ENCODE results near the gene PHOX2A. TPM values are rescaled to one million over a fixed set of nuclear protein-coding genes. Genes with fewer than 3 reads are reported as not detected.

Gene PHOX2A
- total RNA-seq, 5 donors from 2014 or later (not counting 1 experiment from before 2014, with no cell fraction given): not detected

GRCh38 chr11:72245263-72245816 lies 1.4 kb upstream of the PHOX2A start:
- Histone ChIP-seq H3K4me3 (ENCODE audit: control insufficient read depth in 1 of 2, extremely low read depth in 1 of 2, low read length in 1 of 2) (no peak overlapping the region), H3K4me1 (ENCODE audit: control insufficient read depth in 1 of 2, extremely low read depth in 1 of 2, insufficient read depth in 2 of 2, low read length in 2 of 2) (peaks cover 0 to 21% of the 10 kb centered on the region in 2 experiments), H3K27me3 (replicated peaks in 1 of 2; ENCODE audit: control insufficient read depth in 2 of 2, extremely low read depth in 1 of 2, insufficient read depth in 2 of 2, low read length in 1 of 2) (peaks cover 25 to 84% of the 10 kb centered on the region in 2 experiments), H3K27ac (ENCODE audit: low read length) (no peak overlapping the region), H3K9me3 (no peaks in the 10 kb centered on the region), H3K36me3 (ENCODE audit: control insufficient read depth in 2 of 2, extremely low read depth in 1 of 2, insufficient read depth in 1 of 2, low read length in 1 of 2) (no peaks in the 10 kb centered on the region)
- ATAC-seq (replicated peaks in 1 of 4) (no peak), DNase-seq (no peak)
- POLR2A ChIA-PET: no interaction called here
- CTCF ChIA-PET: interaction anchor here in 1 of 2 donors (0.6 kb wide), 1 partner anchor 1540 kb away, joined by 8 read pairs; no protein-coding TSS in a partner anchor
- no peak overlapping the region for H3K4me3 Mint-ChIP-seq
- H3K36me3 Mint-ChIP-seq: no peaks in the 10 kb centered on the region
- WGBS (ENCODE audit: insufficient coverage): 22% methylated on average over 12 of the region's 19 CpGs
- H3K4me1 Mint-ChIP-seq: peaks cover 22 to 36% (median 26%) of the 10 kb centered on the region in 3 donors
- peaks cover 44 to 48% of the 10 kb centered on the region in 2 donors for H3K27me3 Mint-ChIP-seq
- no peaks in the 10 kb centered on the region for H3K9me3 Mint-ChIP-seq
- H3K27ac Mint-ChIP-seq: no peak overlapping the region

- Histone ChIP-seq H3K27me3 (replicated peaks in 1 of 2; ENCODE audit: control insufficient read depth in 2 of 2, extremely low read depth in 1 of 2, insufficient read depth in 2 of 2, low read length in 1 of 2) (peaks cover 25 to 82% of the 10 kb centered on the region in 2 experiments), H3K9me3 (no peaks in the 10 kb centered on the region), H3K36me3 (ENCODE audit: control insufficient read depth in 2 of 2, extremely low read depth in 1 of 2, insufficient read depth in 1 of 2, low read length in 1 of 2) (no peaks in the 10 kb centered on the region), H3K4me3 (ENCODE audit: control insufficient read depth in 1 of 2, extremely low read depth in 1 of 2, low read length in 1 of 2) (no peak overlapping the region), H3K4me1 (ENCODE audit: control insufficient read depth in 1 of 2, extremely low read depth in 1 of 2, insufficient read depth in 2 of 2, low read length in 2 of 2) (peaks cover 0 to 26% of the 10 kb centered on the region in 2 experiments), H3K27ac (ENCODE audit: low read length) (no peak overlapping the region)
- WGBS (ENCODE audit: insufficient coverage): 14% methylated on average over 41 of the region's 46 CpGs
- no peaks in the 10 kb centered on the region for H3K36me3 Mint-ChIP-seq
- ATAC-seq (replicated peaks in 1 of 4) (peak in 2 of 4 experiments; percentile 20 to 30), DNase-seq (no peak)
- H3K9me3 Mint-ChIP-seq: no peaks in the 10 kb centered on the region
- POLR2A ChIA-PET: no interaction called here
- H3K4me3 Mint-ChIP-seq: peak overlapping the region; percentile 6 to 59 (median 11)
- H3K27me3 Mint-ChIP-seq: peaks cover 44 to 45% of the 10 kb centered on the region in 2 donors
- peaks cover 24 to 39% (median 28%) of the 10 kb centered on the region in 3 donors for H3K4me1 Mint-ChIP-seq
- CTCF ChIA-PET: interaction anchor here in 1 of 2 donors (0.6 kb wide), 1 partner anchor 1540 kb away, joined by 8 read pairs; no protein-coding TSS in a partner anchor
- no peak overlapping the region for H3K27ac Mint-ChIP-seq
These were observed 636 bp upstream of the PHOX2A start for GRCh38 chr11:72244361-72245262.

- H3K36me3 ChIP-seq (ENCODE audit: control insufficient read depth in 2 of 2, extremely low read depth in 1 of 2, insufficient read depth in 1 of 2, low read length in 1 of 2): no peaks in the 10 kb centered on the region
- CTCF ChIA-PET: no interaction called here
- H3K4me1 Mint-ChIP-seq: peaks cover 31 to 39% (median 36%) of the 10 kb centered on the region in 3 donors
- no peak overlapping the region for H3K27ac ChIP-seq (ENCODE audit: low read length)
- peaks cover 24 to 82% of the 10 kb centered on the region in 2 experiments for H3K27me3 ChIP-seq (replicated peaks in 1 of 2; ENCODE audit: control insufficient read depth in 2 of 2, extremely low read depth in 1 of 2, insufficient read depth in 2 of 2, low read length in 1 of 2)
- no peak overlapping the region for H3K4me3 ChIP-seq (ENCODE audit: control insufficient read depth in 1 of 2, extremely low read depth in 1 of 2, low read length in 1 of 2)
- DNase-seq: no peak
- peak overlapping the region in 2 of 3 donors; percentile 25 to 77 for H3K4me3 Mint-ChIP-seq
- peaks cover 0 to 30% of the 10 kb centered on the region in 2 experiments for H3K4me1 ChIP-seq (ENCODE audit: control insufficient read depth in 1 of 2, extremely low read depth in 1 of 2, insufficient read depth in 2 of 2, low read length in 2 of 2)
- no peaks in the 10 kb centered on the region for H3K9me3 Mint-ChIP-seq
- peaks cover 48% of the 10 kb centered on the region in 2 donors for H3K27me3 Mint-ChIP-seq
- POLR2A ChIA-PET: no interaction called here
- H3K9me3 ChIP-seq: no peaks in the 10 kb centered on the region
- no peak for ATAC-seq (replicated peaks in 1 of 4)
- no peaks in the 10 kb centered on the region for H3K36me3 Mint-ChIP-seq
- no peak overlapping the region for H3K27ac Mint-ChIP-seq
- 29% methylated on average over 43 of the region's 58 CpGs for WGBS (ENCODE audit: insufficient coverage)
These were observed 560 bp downstream of the PHOX2A start for GRCh38 chr11:72243173-72244059.

- H3K27me3 ChIP-seq (replicated peaks in 1 of 2; ENCODE audit: control insufficient read depth in 2 of 2, extremely low read depth in 1 of 2, insufficient read depth in 2 of 2, low read length in 1 of 2): peaks cover 20 to 76% of the 10 kb centered on the region in 2 experiments
- Mint-ChIP-seq H3K27me3 (peaks cover 43 to 48% of the 10 kb centered on the region in 2 donors), H3K9me3 (no peaks in the 10 kb centered on the region)
These were observed 1.8 kb downstream of the PHOX2A start for GRCh38 chr11:72242141-72242540.

GRCh38 chr11:72241291-72241781 lies 2.6 kb downstream of the PHOX2A start:
- no peak overlapping the region for H3K27ac Mint-ChIP-seq
- Histone ChIP-seq H3K4me3 (ENCODE audit: control insufficient read depth in 1 of 2, extremely low read depth in 1 of 2, low read length in 1 of 2) (no peak overlapping the region), H3K27ac (ENCODE audit: low read length) (no peak overlapping the region), H3K4me1 (ENCODE audit: control insufficient read depth in 1 of 2, extremely low read depth in 1 of 2, insufficient read depth in 2 of 2, low read length in 2 of 2) (peaks cover 0 to 30% of the 10 kb centered on the region in 2 experiments), H3K9me3 (no peaks in the 10 kb centered on the region), H3K27me3 (replicated peaks in 1 of 2; ENCODE audit: control insufficient read depth in 2 of 2, extremely low read depth in 1 of 2, insufficient read depth in 2 of 2, low read length in 1 of 2) (peaks cover 12 to 72% of the 10 kb centered on the region in 2 experiments), H3K36me3 (ENCODE audit: control insufficient read depth in 2 of 2, extremely low read depth in 1 of 2, insufficient read depth in 1 of 2, low read length in 1 of 2) (peaks cover 0 to 9% of the 10 kb centered on the region in 2 donors)
- no peaks in the 10 kb centered on the region for H3K9me3 Mint-ChIP-seq
- WGBS (ENCODE audit: insufficient coverage): 19% methylated on average over 5 of the region's 20 CpGs
- DNase-seq (no peak), ATAC-seq (replicated peaks in 1 of 4) (no peak)
- H3K4me1 Mint-ChIP-seq: peaks cover 31 to 39% (median 36%) of the 10 kb centered on the region in 3 donors
- peaks cover 3% of the 10 kb centered on the region for H3K36me3 Mint-ChIP-seq
- ChIA-PET POLR2A (no interaction called here), CTCF (interaction anchor here (0.7 to 1.0 kb wide), 2 partner anchors 16 to 1395 kb away, joined by 3 read pairs; no protein-coding TSS in a partner anchor)
- H3K27me3 Mint-ChIP-seq: peaks cover 43 to 48% of the 10 kb centered on the region in 2 donors
- peak overlapping the region in 1 of 3 donors; percentile 77 for H3K4me3 Mint-ChIP-seq

More at GRCh38 chr11:72242141-72242540, 1.8 kb downstream of the PHOX2A start:
- H3K4me3 Mint-ChIP-seq: peak overlapping the region in 1 of 3 donors; percentile 77
- H3K9me3 ChIP-seq: no peaks in the 10 kb centered on the region
- H3K27ac ChIP-seq (ENCODE audit: low read length): no peak overlapping the region
- no peaks in the 10 kb centered on the region for H3K36me3 Mint-ChIP-seq
- no peak overlapping the region for H3K27ac Mint-ChIP-seq
- ATAC-seq (replicated peaks in 1 of 4) (no peak), DNase-seq (no peak)
- H3K36me3 ChIP-seq (ENCODE audit: control insufficient read depth in 2 of 2, extremely low read depth in 1 of 2, insufficient read depth in 1 of 2, low read length in 1 of 2): peaks cover 0 to 6% of the 10 kb centered on the region in 2 donors
- WGBS (ENCODE audit: insufficient coverage): 95% methylated on average over 2 of the region's 2 CpGs
- H3K4me1 Mint-ChIP-seq: peaks cover 31 to 39% (median 36%) of the 10 kb centered on the region in 3 donors
- peaks cover 0 to 30% of the 10 kb centered on the region in 2 experiments for H3K4me1 ChIP-seq (ENCODE audit: control insufficient read depth in 1 of 2, extremely low read depth in 1 of 2, insufficient read depth in 2 of 2, low read length in 2 of 2)
- no peak overlapping the region for H3K4me3 ChIP-seq (ENCODE audit: control insufficient read depth in 1 of 2, extremely low read depth in 1 of 2, low read length in 1 of 2)
- ChIA-PET POLR2A (no interaction called here), CTCF (interaction anchor here in 1 of 2 donors (0.7 kb wide), 1 partner anchor 1394 kb away, joined by 3 read pairs; no protein-coding TSS in a partner anchor)

All from T-cell (primary cell).